Measurements from ENCODE around the gene PRSS12.

GRCh38 chr4:118279920-118280432, 72.8 kb downstream of the PRSS12 start:
- TF ChIP-seq CTCF (IDR thresholded peaks at IDR 0.05) (no peak), POLR2A (IDR thresholded peaks at IDR 0.05) (no peak)

Data from ovary (tissue), 3 donors.